ENCODE measurements around the gene FOLR1.

The FOLR1 gene

GRCh38 chr11:72238492-72239312 lies 46.8 kb downstream of the FOLR1 start:
- TF ChIP-seq, protein P1, sequence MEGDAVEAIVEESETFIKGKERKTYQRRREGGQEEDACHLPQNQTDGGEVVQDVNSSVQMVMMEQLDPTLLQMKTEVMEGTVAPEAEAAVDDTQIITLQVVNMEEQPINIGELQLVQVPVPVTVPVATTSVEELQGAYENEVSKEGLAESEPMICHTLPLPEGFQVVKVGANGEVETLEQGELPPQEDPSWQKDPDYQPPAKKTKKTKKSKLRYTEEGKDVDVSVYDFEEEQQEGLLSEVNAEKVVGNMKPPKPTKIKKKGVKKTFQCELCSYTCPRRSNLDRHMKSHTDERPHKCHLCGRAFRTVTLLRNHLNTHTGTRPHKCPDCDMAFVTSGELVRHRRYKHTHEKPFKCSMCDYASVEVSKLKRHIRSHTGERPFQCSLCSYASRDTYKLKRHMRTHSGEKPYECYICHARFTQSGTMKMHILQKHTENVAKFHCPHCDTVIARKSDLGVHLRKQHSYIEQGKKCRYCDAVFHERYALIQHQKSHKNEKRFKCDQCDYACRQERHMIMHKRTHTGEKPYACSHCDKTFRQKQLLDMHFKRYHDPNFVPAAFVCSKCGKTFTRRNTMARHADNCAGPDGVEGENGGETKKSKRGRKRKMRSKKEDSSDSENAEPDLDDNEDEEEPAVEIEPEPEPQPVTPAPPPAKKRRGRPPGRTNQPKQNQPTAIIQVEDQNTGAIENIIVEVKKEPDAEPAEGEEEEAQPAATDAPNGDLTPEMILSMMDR (IDR thresholded peaks at IDR 0.05; ENCODE audit: insufficient read depth, low read depth, low read length, missing control alignments), result no peak
- no peak for DNase-seq (ENCODE audit: low read depth)
- H3K4me3 ChIP-seq (ENCODE audit: low read length), result no peak overlapping the region

- DNase-seq (ENCODE audit: low read depth), result peak; percentile 23
- TF ChIP-seq, protein P1 (IDR thresholded peaks at IDR 0.05; ENCODE audit: insufficient read depth, low read depth, low read length, missing control alignments), result no peak
- H3K4me3 ChIP-seq (ENCODE audit: low read length), result no peak overlapping the region
Measured at GRCh38 chr11:72239313-72239848, 47.4 kb downstream of the FOLR1 start.

DNA sequence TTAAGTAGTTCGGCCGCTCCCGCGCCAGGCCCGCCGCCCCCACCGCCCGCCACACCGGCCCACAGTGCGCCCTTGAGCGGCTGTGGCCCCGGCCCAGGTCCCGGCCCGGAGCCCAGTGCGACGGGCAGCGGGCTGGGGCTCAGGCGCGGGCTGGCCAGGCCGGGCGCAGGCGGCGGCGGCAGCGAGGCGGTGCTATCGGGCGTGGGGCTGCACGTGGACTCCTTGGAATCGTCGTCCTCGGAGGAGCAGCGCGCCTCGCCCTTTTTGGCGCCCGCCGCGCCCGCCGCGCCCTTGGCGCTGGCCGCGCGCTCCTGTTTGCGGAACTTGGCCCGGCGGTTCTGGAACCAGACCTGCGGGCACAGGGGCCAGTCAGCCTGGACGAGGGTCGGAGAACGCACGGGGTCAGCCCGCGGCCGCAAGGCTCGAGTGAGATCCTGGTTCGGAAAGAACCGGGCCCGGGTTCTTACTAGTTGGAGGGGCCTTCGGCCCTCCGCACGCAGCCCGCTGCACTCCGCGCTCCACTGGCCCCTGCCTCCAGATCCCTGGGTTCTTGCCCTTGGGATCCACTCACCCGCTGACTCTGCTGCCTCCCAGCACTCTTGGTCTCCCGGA lies 48.0 kb downstream of the FOLR1 start:
- peak; percentile 45 for DNase-seq (ENCODE audit: low read depth)
- TF ChIP-seq, protein P1 (IDR thresholded peaks at IDR 0.05; ENCODE audit: insufficient read depth, low read depth, low read length, missing control alignments), result no peak
- H3K4me3 ChIP-seq (ENCODE audit: low read length), result no peak overlapping the region

DNA sequence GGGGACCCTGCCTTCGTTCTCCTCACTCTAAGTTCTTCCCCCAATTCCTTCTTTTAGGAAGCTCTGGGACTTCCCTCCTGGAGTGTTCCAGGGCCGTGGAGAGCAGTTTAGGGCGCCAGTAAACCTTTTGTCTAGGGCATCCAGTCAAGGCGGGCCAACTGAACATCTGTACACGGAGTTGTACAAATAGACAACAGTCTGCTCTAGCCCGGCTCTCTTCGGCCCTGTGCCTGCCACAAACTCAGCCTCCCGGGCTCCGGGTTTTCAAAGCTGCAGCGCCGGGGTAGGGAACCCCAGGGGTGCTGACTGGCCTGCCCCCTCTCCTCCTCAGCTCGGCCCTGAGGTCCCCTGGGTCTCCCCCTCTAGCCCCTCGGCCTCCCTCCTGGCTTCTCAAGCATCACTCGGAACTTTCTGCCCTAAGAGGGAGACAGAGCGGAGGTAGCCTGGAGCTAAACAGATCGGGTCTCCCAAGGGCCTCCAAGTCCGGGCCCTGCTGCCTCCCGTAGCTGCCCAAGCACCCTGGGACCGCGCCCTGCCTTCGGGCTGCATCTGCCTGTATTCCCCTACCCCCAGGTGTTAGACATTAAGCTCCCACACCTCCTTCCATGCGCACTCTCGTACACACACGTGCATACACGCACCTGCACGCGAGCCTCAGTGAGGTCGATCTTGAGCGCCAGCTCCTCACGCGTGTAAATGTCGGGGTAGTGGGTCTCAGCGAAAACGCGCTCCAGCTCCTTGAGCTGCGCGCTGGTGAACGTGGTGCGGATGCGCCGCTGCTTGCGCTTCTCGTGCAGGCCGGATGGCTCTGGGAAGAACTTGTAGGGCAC lies 48.7 kb downstream of the FOLR1 start:
- TF ChIP-seq, protein P1 (IDR thresholded peaks at IDR 0.05; ENCODE audit: insufficient read depth, low read depth, low read length, missing control alignments), result no peak
- DNase-seq (ENCODE audit: low read depth), result peak; percentile 10
- H3K4me3 ChIP-seq (ENCODE audit: low read length), result no peak overlapping the region

GRCh38 chr11:72241291-72241781 lies 49.4 kb downstream of the FOLR1 start:
- no peak for DNase-seq (ENCODE audit: low read depth)
- TF ChIP-seq, protein P1 (IDR thresholded peaks at IDR 0.05; ENCODE audit: insufficient read depth, low read depth, low read length, missing control alignments), result no peak
- H3K4me3 ChIP-seq (ENCODE audit: low read length), result no peak overlapping the region

DNA sequence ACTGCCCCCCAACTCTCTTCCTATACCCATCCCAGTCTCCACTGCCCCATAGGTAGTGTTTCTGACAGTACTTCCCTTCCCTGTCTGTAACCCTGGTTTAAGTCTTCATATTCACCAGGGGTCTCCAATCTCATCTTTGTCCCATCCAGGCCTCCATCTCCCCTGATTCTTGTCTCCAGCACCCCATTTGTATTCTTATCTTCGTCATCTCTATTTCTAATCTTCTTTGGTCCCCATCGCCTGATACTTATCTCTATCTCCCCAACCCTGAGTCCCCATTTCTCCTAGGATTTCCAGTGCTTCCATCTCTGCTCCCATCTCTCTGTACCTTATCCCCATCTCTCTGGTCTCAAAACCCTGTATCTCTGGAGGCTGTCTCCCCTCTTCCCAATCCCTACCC lies 50.2 kb downstream of the FOLR1 start:
- H3K4me3 ChIP-seq (ENCODE audit: low read length), result no peak overlapping the region
- no peak for DNase-seq (ENCODE audit: low read depth)
- TF ChIP-seq, protein P1 (IDR thresholded peaks at IDR 0.05; ENCODE audit: insufficient read depth, low read depth, low read length, missing control alignments), result no peak
